Activated T-cell treated with anti-CD3 and anti-CD28 coated beads, Interleukin-2, amount 50 U/mL, for 4 hours (primary cell): ENCODE measurements around the gene ACOT12. TPM values are rescaled to one million over a fixed set of nuclear protein-coding genes. Genes with fewer than 3 reads are reported as not detected.
"Not testable (repeated sequence)": the region's sequence is repeated elsewhere in the genome, so short reads cannot be mapped to it uniquely, and the experiment has no call there.

Source experiments
- ATAC-seq, 2 donors: fragments of 200-7000 bp; cut with Tn5 transposase; one replicate each; pipeline ENCODE4 v1.10.0; 2021
- DNase-seq: peaks from one replicate; pipeline ENCODE4 v3.0.0-alpha.2; 2020
- H3K27me3 Mint-ChIP-seq: one replicate; pipeline ENCODE4 v1.8.0; 2021; ENCODE audit warnings: low read depth, mixed read lengths
- H3K36me3 Mint-ChIP-seq: one replicate; pipeline ENCODE4 v1.8.0; 2022; ENCODE audit warnings: mixed read lengths; ENCODE audit not compliant: insufficient read depth
- H3K4me1 Mint-ChIP-seq: one replicate; pipeline ENCODE4 v1.8.0; 2021; ENCODE audit warnings: low read depth, mixed read lengths
- H3K4me3 Mint-ChIP-seq: one replicate; pipeline ENCODE4 v1.8.0; 2021; ENCODE audit warnings: mild to moderate bottlenecking, moderate library complexity, mixed read lengths
- H3K9me3 Mint-ChIP-seq: one replicate; pipeline ENCODE4 v1.8.0; 2021; ENCODE audit warnings: mixed read lengths
- total RNA-seq, 3 donors: library from RNA; stranded (reverse); gene quantifications; one replicate each; pipeline ENCODE4 v1.2.1, GENCODE V29; 2021

ACOT12 gene
- total RNA-seq, 3 donors from 2014 or later, result not detected

GRCh38 chr5:81409896-81410295, 16.0 kb upstream of the ACOT12 start:
- H3K9me3 Mint-ChIP-seq, result no peaks in the 10 kb centered on the region
- H3K4me1 Mint-ChIP-seq, result no peaks in the 10 kb centered on the region

GRCh38 chr5:81409361-81409760, 15.4 kb upstream of the ACOT12 start:
- DNase-seq, result no peak
- no peak for ATAC-seq
- no peaks in the 10 kb centered on the region for H3K4me1 Mint-ChIP-seq
- no peaks in the 10 kb centered on the region for H3K9me3 Mint-ChIP-seq
- no peaks in the 10 kb centered on the region for H3K27me3 Mint-ChIP-seq
- H3K4me3 Mint-ChIP-seq, result no peak overlapping the region
- H3K36me3 Mint-ChIP-seq, result no peaks in the 10 kb centered on the region

More at GRCh38 chr5:81409896-81410295, 16.0 kb upstream of the ACOT12 start:
- Mint-ChIP-seq H3K36me3 (no peaks in the 10 kb centered on the region), H3K4me3 (no peak overlapping the region), H3K27me3 (no peaks in the 10 kb centered on the region)
- ATAC-seq (no peak), DNase-seq (no peak)

GRCh38 chr5:81408496-81408895, 14.6 kb upstream of the ACOT12 start:
- no peak for DNase-seq
- Mint-ChIP-seq H3K9me3 (no peaks in the 10 kb centered on the region), H3K4me1 (no peaks in the 10 kb centered on the region), H3K4me3 (no peak overlapping the region), H3K27me3 (no peaks in the 10 kb centered on the region), H3K36me3 (no peaks in the 10 kb centered on the region)
- ATAC-seq, result no peak

GRCh38 chr5:81407811-81408210, 13.9 kb upstream of the ACOT12 start:
- not testable (repeated sequence) for H3K4me1 Mint-ChIP-seq, ATAC-seq, DNase-seq, H3K9me3 Mint-ChIP-seq, H3K4me3 Mint-ChIP-seq, H3K36me3 Mint-ChIP-seq, H3K27me3 Mint-ChIP-seq

GRCh38 chr5:81405126-81405891, 11.4 kb upstream of the ACOT12 start:
- no peaks in the 10 kb centered on the region for H3K4me1 Mint-ChIP-seq
- peaks cover 5% of the 10 kb centered on the region for H3K27me3 Mint-ChIP-seq
- H3K36me3 Mint-ChIP-seq, result no peaks in the 10 kb centered on the region
- DNase-seq (no peak), ATAC-seq (no peak)
- no peaks in the 10 kb centered on the region for H3K9me3 Mint-ChIP-seq
- H3K4me3 Mint-ChIP-seq, result no peak overlapping the region

GRCh38 chr5:81402192-81402930, 8.4 kb upstream of the ACOT12 start:
- H3K36me3 Mint-ChIP-seq, result no peaks in the 10 kb centered on the region
- ATAC-seq, result no peak
- no peak for DNase-seq
- H3K4me1 Mint-ChIP-seq, result no peaks in the 10 kb centered on the region
- H3K9me3 Mint-ChIP-seq, result no peaks in the 10 kb centered on the region
- no peak overlapping the region for H3K4me3 Mint-ChIP-seq
- H3K27me3 Mint-ChIP-seq, result peaks cover 20% of the 10 kb centered on the region

GRCh38 chr5:81401266-81401665, 7.3 kb upstream of the ACOT12 start:
- Mint-ChIP-seq H3K27me3 (peaks cover 27% of the 10 kb centered on the region), H3K4me1 (no peaks in the 10 kb centered on the region), H3K4me3 (no peak overlapping the region), H3K9me3 (no peaks in the 10 kb centered on the region), H3K36me3 (no peaks in the 10 kb centered on the region)
- ATAC-seq (no peak), DNase-seq (no peak)

- Mint-ChIP-seq H3K4me3 (no peak overlapping the region), H3K36me3 (no peaks in the 10 kb centered on the region), H3K9me3 (peaks cover 1% of the 10 kb centered on the region), H3K4me1 (no peaks in the 10 kb centered on the region), H3K27me3 (peaks cover 33% of the 10 kb centered on the region)
- DNase-seq, result no peak
- ATAC-seq, result no peak
Measured at GRCh38 chr5:81400375-81400774, 6.4 kb upstream of the ACOT12 start.

GRCh38 chr5:81398741-81399140, 4.8 kb upstream of the ACOT12 start:
- ATAC-seq (no peak), DNase-seq (no peak)
- Mint-ChIP-seq H3K9me3 (peaks cover 5% of the 10 kb centered on the region), H3K4me1 (no peaks in the 10 kb centered on the region), H3K27me3 (peaks cover 45% of the 10 kb centered on the region), H3K36me3 (no peaks in the 10 kb centered on the region), H3K4me3 (no peak overlapping the region)

- ATAC-seq (no peak), DNase-seq (no peak)
- peaks cover 58% of the 10 kb centered on the region for H3K27me3 Mint-ChIP-seq
- no peaks in the 10 kb centered on the region for H3K36me3 Mint-ChIP-seq
- H3K4me1 Mint-ChIP-seq, result peaks cover 3% of the 10 kb centered on the region
- no peak overlapping the region for H3K4me3 Mint-ChIP-seq
- peaks cover 5% of the 10 kb centered on the region for H3K9me3 Mint-ChIP-seq
Measured at GRCh38 chr5:81397176-81397575, 3.2 kb upstream of the ACOT12 start.

- Mint-ChIP-seq H3K36me3 (no peaks in the 10 kb centered on the region), H3K4me3 (no peak overlapping the region), H3K27me3 (peaks cover 68% of the 10 kb centered on the region), H3K4me1 (peaks cover 3% of the 10 kb centered on the region), H3K9me3 (peaks cover 5% of the 10 kb centered on the region)
- ATAC-seq (no peak), DNase-seq (no peak)
Measured at GRCh38 chr5:81395262-81395661, 1.3 kb upstream of the ACOT12 start.

- H3K36me3 Mint-ChIP-seq, result no peaks in the 10 kb centered on the region
- H3K9me3 Mint-ChIP-seq, result peaks cover 5% of the 10 kb centered on the region
- peaks cover 70% of the 10 kb centered on the region for H3K27me3 Mint-ChIP-seq
- DNase-seq, result no peak
- peaks cover 3% of the 10 kb centered on the region for H3K4me1 Mint-ChIP-seq
- ATAC-seq, result no peak
- peak overlapping the region; percentile 11 for H3K4me3 Mint-ChIP-seq
Measured at GRCh38 chr5:81393430-81393782, 528 bp downstream of the ACOT12 start.

GRCh38 chr5:81389025-81389424, 4.9 kb downstream of the ACOT12 start:
- Mint-ChIP-seq H3K27me3 (peaks cover 43% of the 10 kb centered on the region), H3K4me3 (no peak overlapping the region), H3K9me3 (no peaks in the 10 kb centered on the region), H3K4me1 (peaks cover 3% of the 10 kb centered on the region), H3K36me3 (no peaks in the 10 kb centered on the region)
- DNase-seq, result no peak
- no peak for ATAC-seq

GRCh38 chr5:81388169-81388568, 5.8 kb downstream of the ACOT12 start:
- Mint-ChIP-seq H3K36me3 (no peaks in the 10 kb centered on the region), H3K4me3 (no peak overlapping the region), H3K9me3 (no peaks in the 10 kb centered on the region), H3K4me1 (no peaks in the 10 kb centered on the region), H3K27me3 (peaks cover 38% of the 10 kb centered on the region)
- ATAC-seq (no peak), DNase-seq (no peak)

- Mint-ChIP-seq H3K27me3 (peaks cover 8% of the 10 kb centered on the region), H3K4me3 (no peak overlapping the region), H3K4me1 (no peaks in the 10 kb centered on the region)
Measured at GRCh38 chr5:81383867-81384266, 10.1 kb downstream of the ACOT12 start.

More at GRCh38 chr5:81383867-81384266, 10.1 kb downstream of the ACOT12 start:
- H3K36me3 Mint-ChIP-seq, result no peaks in the 10 kb centered on the region
- DNase-seq, result no peak
- ATAC-seq, result no peak
- H3K9me3 Mint-ChIP-seq, result no peaks in the 10 kb centered on the region
